HCT116 (cell line): ENCODE results near the gene HOPX. TPM values are rescaled to one million over a fixed set of nuclear protein-coding genes. Genes with fewer than 3 reads are reported as not detected.

ENCODE experiments used
- ATAC-seq: fragments of 200-7000 bp; cut with Tn5 transposase; 2 replicates; pipeline ENCODE4 v1.9.1; 2020; ENCODE audit warnings: mild to moderate bottlenecking, moderate library complexity
- BruUV-seq: library from RNA; stranded (reverse); fragments of 400-500 nt; replicated peaks from 2 replicates; lab custom pipeline; 2021; lab: Mats Ljungman, UMichigan
- CTCF ChIA-PET: fragments of 300-600 bp; sonication (Branson Sonifier 250); formaldehyde crosslinking; loops from one replicate; lab custom pipeline; 2021; ENCODE audit warnings: antibody characterized with exemption; lab: Charles Lee
- POLR2A ChIA-PET: fragments of 300-600, 350-600 bp; sonication (Branson Sonifier 250); formaldehyde crosslinking; loops from one replicate; lab custom pipeline; 2021; ENCODE audit warnings: antibody characterized with exemption; lab: Charles Lee
- RAD21 ChIA-PET, 2 experiments: fragments of 300-600 bp; sonication (Branson Sonifier 250); formaldehyde crosslinking; loops; one replicate each; lab custom pipeline; 2023; ENCODE audit warnings: low total read pairs in 2 of 2; ENCODE audit not compliant: uncharacterized antibody in 2 of 2, unreplicated experiment in 2 of 2, low non-redundant PET in 1 of 2; lab: Charles Lee
- DNase-seq: peaks from one replicate; pipeline ENCODE4 v3.0.0-alpha.2; 2010; ENCODE audit warnings: low read depth, low spot score
- H2AFZ ChIP-seq: fragments of 200-600 bp; shearing (Covaris generic), sonication (generic); 2 replicates; pipeline ENCODE4 v1.6.1; 2017; ENCODE audit warnings: low read depth, mixed run types, mixed read lengths, antibody characterized with exemption, low read length; ENCODE audit not compliant: poor library complexity, severe bottlenecking
- H3K27ac ChIP-seq: 2 replicates; pipeline ENCODE4 v1.5.1; 2012; ENCODE audit warnings: low read depth, low read length
- H3K27me3 ChIP-seq: fragments of 200-600 bp; sonication (generic); 2 replicates; pipeline ENCODE4 v1.6.1; 2016; ENCODE audit warnings: mixed run types, low read length, mixed read lengths; ENCODE audit not compliant: insufficient read depth
- H3K36me3 ChIP-seq, 2 experiments: fragments of 200-500 bp in 1 of 2; fragments of 200-600 bp in 1 of 2; sonication (Bioruptor generic) in 1 of 2; sonication (generic) in 1 of 2; 2 replicates each; pipeline versions ENCODE4 v1.5.1 to v1.6.1; 2014 to 2016; ENCODE audit warnings: low read length in 2 of 2, inconsistent platforms in 1 of 2, mixed read lengths in 1 of 2, mixed run types in 1 of 2; ENCODE audit not compliant: insufficient read depth in 2 of 2, control insufficient read depth in 1 of 2
- H3K4me1 ChIP-seq, 2 experiments: fragments of 200-600 bp in 1 of 2; sonication (generic) in 1 of 2; 2 replicates each; pipeline versions ENCODE4 v1.5.1 to v1.6.1; 2012 to 2017; ENCODE audit warnings: low read length in 2 of 2, inconsistent platforms in 1 of 2, mild to moderate bottlenecking in 1 of 2, mixed read lengths in 1 of 2, mixed run types in 1 of 2, moderate library complexity in 1 of 2; ENCODE audit not compliant: insufficient read depth in 2 of 2, control insufficient read depth in 1 of 2
- H3K4me2 ChIP-seq: fragments of 200-600 bp; sonication (generic); 2 replicates; pipeline ENCODE4 v1.6.1; 2017; ENCODE audit warnings: mixed run types, low read length, mixed read lengths
- H3K4me3 ChIP-seq, 2 experiments: fragments of 200-600 bp in 1 of 2; sonication (generic) in 1 of 2; replicated peaks in 1 of 2; 2 replicates each; pipeline ENCODE4 v1.5.1; 2011 to 2016; ENCODE audit warnings: low read length in 2 of 2, control low read depth in 1 of 2, low read depth in 1 of 2, mild to moderate bottlenecking in 1 of 2, mixed read lengths in 1 of 2, mixed run types in 1 of 2
- H3K79me2 ChIP-seq: fragments of 200-600 bp; sonication (generic); 2 replicates; pipeline ENCODE4 v1.6.1; 2017; ENCODE audit warnings: mild to moderate bottlenecking, mixed run types, low read length, moderate library complexity, mixed read lengths; ENCODE audit not compliant: insufficient read depth
- H3K9ac ChIP-seq: fragments of 200-600 bp; sonication (generic); 2 replicates; pipeline ENCODE4 v1.6.1; 2016; ENCODE audit warnings: low read length, mixed read lengths
- H3K9me2 ChIP-seq: fragments of 200-600 bp; sonication (generic), shearing (Covaris generic); 2 replicates; pipeline ENCODE4 v1.6.1; 2017; ENCODE audit warnings: mixed run types, mild to moderate bottlenecking, moderate library complexity; ENCODE audit not compliant: insufficient read depth
- H3K9me3 ChIP-seq, 2 experiments: fragments of 200-500 bp in 1 of 2; fragments of 200-600 bp in 1 of 2; sonication (Bioruptor generic) in 1 of 2; sonication (generic) in 1 of 2; 2 replicates each; pipeline ENCODE4 v1.6.1; 2014 to 2017; ENCODE audit warnings: low read length in 2 of 2, mixed read lengths in 2 of 2, inconsistent platforms in 1 of 2, low read depth in 1 of 2, mild to moderate bottlenecking in 1 of 2, mixed run types in 1 of 2, moderate library complexity in 1 of 2; ENCODE audit not compliant: control insufficient read depth in 1 of 2, insufficient read depth in 1 of 2
- H4K20me1 ChIP-seq: fragments of 200-600 bp; sonication (generic), shearing (Covaris generic); 2 replicates; pipeline ENCODE4 v1.6.1; 2017; ENCODE audit warnings: mixed run types, mild to moderate bottlenecking, moderate library complexity; ENCODE audit not compliant: insufficient read depth
- ELF1 ChIP-seq: IDR thresholded peaks from 2 replicates; pipeline ENCODE4 v1.6.1; 2012; ENCODE audit warnings: low read depth, borderline replicate concordance
- EZH2phosphoT487 ChIP-seq: fragments of 200-600 bp; IDR thresholded peaks from 2 replicates; pipeline ENCODE4 v1.6.1; 2018; ENCODE audit warnings: antibody characterized with exemption, borderline replicate concordance
- FOSL1 ChIP-seq: IDR thresholded peaks from 2 replicates; pipeline ENCODE4 v1.6.1; 2012; ENCODE audit warnings: low read depth
- POLR2A ChIP-seq: IDR thresholded peaks from 2 replicates; pipeline ENCODE4 v1.7.0; 2011; ENCODE audit warnings: borderline replicate concordance; ENCODE audit not compliant: insufficient read depth, insufficient read length; ENCODE audit errors: extremely low read depth
- POLR2AphosphoS5 ChIP-seq: IDR thresholded peaks from 2 replicates; pipeline ENCODE4 v1.6.1; 2011; ENCODE audit warnings: mild to moderate bottlenecking, low read depth, low read length, moderate library complexity
- RAD21 ChIP-seq: IDR thresholded peaks from 2 replicates; pipeline ENCODE4 v1.6.1; 2012; ENCODE audit warnings: low read depth, mild to moderate bottlenecking
- SP1 ChIP-seq: IDR thresholded peaks from 2 replicates; pipeline ENCODE4 v1.6.1; 2012; ENCODE audit warnings: low read depth
- SRF ChIP-seq: IDR thresholded peaks from 2 replicates; pipeline ENCODE4 v1.6.1; 2012; ENCODE audit warnings: low read depth
- ZFX ChIP-seq: fragments of 450-650 bp; IDR thresholded peaks from 2 replicates; pipeline ENCODE4 v1.6.1; 2017
- intact Hi-C: fragments of 100-400 bp; cut with micrococcal nuclease; formaldehyde crosslinking; loops from 2 replicates; pipeline ENCODE4 v1.10.0; 2022
- total RNA-seq: library from RNA; stranded (reverse); gene quantifications from one replicate; pipeline ENCODE4 v1.2.1, GENCODE V29; 2021; ENCODE audit not compliant: unreplicated experiment
- TF ChIP-seq, protein P1 (sequence below): IDR thresholded peaks from 2 replicates; pipeline ENCODE4 v1.6.1; 2011; ENCODE audit warnings: mild to moderate bottlenecking, low read length, moderate library complexity; ENCODE audit not compliant: insufficient replicate concordance; ENCODE audit errors: extremely low read depth
- TF ChIP-seq, protein P2 (sequence below): IDR thresholded peaks from 2 replicates; pipeline ENCODE4 v1.6.1; 2012; ENCODE audit warnings: low read depth

The HOPX gene
- total RNA-seq, 1 experiment from 2014 or later, result 0.42 TPM

DNA sequence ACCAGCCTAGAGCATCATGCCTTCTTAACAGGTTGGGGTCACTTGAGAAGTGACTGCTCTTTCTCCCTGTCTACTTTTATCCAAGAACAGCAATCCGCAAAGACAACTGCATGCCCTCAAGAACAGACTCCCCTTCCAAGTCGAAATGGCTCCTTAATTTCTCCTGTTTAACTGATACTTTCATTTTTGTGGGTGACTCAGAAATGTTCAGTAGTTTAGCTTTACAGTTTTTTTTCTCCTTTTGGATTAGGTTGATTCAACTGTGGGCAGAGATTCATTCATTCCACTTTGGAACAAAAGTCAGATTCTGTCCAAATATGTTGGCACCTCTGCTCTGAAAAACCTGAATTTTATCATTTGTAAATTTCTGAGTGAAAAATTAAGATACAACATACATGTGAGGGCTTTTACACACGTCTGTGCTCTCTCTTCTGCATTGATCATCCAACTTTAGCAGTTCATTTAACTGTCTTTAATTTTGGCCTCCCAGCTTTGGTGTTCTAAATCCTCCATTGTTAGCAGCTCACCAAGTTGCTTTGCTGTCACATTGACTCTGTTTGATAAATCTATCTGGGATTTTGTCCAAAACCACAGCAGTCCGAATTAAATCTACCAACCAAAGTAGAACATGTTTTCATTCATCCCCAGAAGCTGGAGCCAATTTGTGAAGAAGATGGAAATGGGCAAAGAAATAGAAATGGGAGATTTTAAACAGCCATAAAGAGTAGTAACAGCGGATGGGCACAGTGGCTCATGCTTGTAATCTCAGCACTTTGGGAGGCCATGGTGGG is 50.0 kb downstream of the HOPX start:
- TF ChIP-seq ELF1, result no peak
- no peak for TF ChIP-seq RAD21
- TF ChIP-seq, protein P1, sequence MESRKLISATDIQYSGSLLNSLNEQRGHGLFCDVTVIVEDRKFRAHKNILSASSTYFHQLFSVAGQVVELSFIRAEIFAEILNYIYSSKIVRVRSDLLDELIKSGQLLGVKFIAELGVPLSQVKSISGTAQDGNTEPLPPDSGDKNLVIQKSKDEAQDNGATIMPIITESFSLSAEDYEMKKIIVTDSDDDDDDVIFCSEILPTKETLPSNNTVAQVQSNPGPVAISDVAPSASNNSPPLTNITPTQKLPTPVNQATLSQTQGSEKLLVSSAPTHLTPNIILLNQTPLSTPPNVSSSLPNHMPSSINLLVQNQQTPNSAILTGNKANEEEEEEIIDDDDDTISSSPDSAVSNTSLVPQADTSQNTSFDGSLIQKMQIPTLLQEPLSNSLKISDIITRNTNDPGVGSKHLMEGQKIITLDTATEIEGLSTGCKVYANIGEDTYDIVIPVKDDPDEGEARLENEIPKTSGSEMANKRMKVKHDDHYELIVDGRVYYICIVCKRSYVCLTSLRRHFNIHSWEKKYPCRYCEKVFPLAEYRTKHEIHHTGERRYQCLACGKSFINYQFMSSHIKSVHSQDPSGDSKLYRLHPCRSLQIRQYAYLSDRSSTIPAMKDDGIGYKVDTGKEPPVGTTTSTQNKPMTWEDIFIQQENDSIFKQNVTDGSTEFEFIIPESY, result no peak
- TF ChIP-seq, protein P2, sequence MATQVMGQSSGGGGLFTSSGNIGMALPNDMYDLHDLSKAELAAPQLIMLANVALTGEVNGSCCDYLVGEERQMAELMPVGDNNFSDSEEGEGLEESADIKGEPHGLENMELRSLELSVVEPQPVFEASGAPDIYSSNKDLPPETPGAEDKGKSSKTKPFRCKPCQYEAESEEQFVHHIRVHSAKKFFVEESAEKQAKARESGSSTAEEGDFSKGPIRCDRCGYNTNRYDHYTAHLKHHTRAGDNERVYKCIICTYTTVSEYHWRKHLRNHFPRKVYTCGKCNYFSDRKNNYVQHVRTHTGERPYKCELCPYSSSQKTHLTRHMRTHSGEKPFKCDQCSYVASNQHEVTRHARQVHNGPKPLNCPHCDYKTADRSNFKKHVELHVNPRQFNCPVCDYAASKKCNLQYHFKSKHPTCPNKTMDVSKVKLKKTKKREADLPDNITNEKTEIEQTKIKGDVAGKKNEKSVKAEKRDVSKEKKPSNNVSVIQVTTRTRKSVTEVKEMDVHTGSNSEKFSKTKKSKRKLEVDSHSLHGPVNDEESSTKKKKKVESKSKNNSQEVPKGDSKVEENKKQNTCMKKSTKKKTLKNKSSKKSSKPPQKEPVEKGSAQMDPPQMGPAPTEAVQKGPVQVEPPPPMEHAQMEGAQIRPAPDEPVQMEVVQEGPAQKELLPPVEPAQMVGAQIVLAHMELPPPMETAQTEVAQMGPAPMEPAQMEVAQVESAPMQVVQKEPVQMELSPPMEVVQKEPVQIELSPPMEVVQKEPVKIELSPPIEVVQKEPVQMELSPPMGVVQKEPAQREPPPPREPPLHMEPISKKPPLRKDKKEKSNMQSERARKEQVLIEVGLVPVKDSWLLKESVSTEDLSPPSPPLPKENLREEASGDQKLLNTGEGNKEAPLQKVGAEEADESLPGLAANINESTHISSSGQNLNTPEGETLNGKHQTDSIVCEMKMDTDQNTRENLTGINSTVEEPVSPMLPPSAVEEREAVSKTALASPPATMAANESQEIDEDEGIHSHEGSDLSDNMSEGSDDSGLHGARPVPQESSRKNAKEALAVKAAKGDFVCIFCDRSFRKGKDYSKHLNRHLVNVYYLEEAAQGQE, result no peak
- no peak for TF ChIP-seq SP1
- TF ChIP-seq FOSL1, result no peak
- no peak for TF ChIP-seq EZH2phosphoT487
- TF ChIP-seq ZFX, result no peak
- TF ChIP-seq POLR2AphosphoS5, result no peak
- no peak for TF ChIP-seq SRF
- no peak for TF ChIP-seq POLR2A
- CTCF ChIA-PET, result no interaction called here
- no peak overlapping the region for H3K4me3 ChIP-seq

More for the DNA sequence above, 50.0 kb downstream of the HOPX start:
- DNase-seq, result no peak
- ChIA-PET POLR2A (no interaction called here), RAD21 (no interaction called here)
- Histone ChIP-seq H4K20me1 (no peaks in the 10 kb centered on the region), H3K36me3 (no peaks in the 10 kb centered on the region), H3K4me1 (peaks cover 6 to 16% of the 10 kb centered on the region in 2 experiments), H3K79me2 (no peaks in the 10 kb centered on the region), H3K9ac (no peak overlapping the region), H3K27ac (no peak overlapping the region), H3K9me2 (no peaks in the 10 kb centered on the region), H3K27me3 (no peaks in the 10 kb centered on the region), H3K4me2 (no peak overlapping the region), H3K9me3 (peaks cover 0 to 10% of the 10 kb centered on the region in 2 experiments; a peak in 1 of 4 replicates), H2AFZ (no peak overlapping the region)
- intact Hi-C loops, result no loop called here
- no peak for ATAC-seq
- BruUV-seq, result no TSS peak
